GM12878 (cell line): ENCODE results near the gene FAM187B. TPM values are rescaled to one million over a fixed set of nuclear protein-coding genes. Genes with fewer than 3 reads are reported as not detected.

Source experiments
- CBFB ChIP-seq: IDR thresholded peaks from 2 replicates; pipeline ENCODE4 v1.6.1; 2016; ENCODE audit warnings: antibody characterized with exemption, low read depth
- EED ChIP-seq: sonication (generic); IDR thresholded peaks from 2 replicates; pipeline ENCODE4 v1.6.1; 2016; ENCODE audit warnings: antibody characterized with exemption, low read depth
- PML ChIP-seq: IDR thresholded peaks from 2 replicates; pipeline ENCODE4 v1.6.1; 2012; ENCODE audit warnings: low read length, inconsistent platforms
- STAT3 ChIP-seq: IDR thresholded peaks from 2 replicates; pipeline ENCODE4 v1.6.1; 2011; ENCODE audit warnings: low read depth, low read length, improper control_type of control experiment
- TCF7 ChIP-seq: IDR thresholded peaks from 2 replicates; pipeline ENCODE4 v1.6.1; 2014; ENCODE audit warnings: antibody characterized with exemption, borderline replicate concordance
- ZNF217 ChIP-seq: fragments of 450-650 bp; IDR thresholded peaks from 2 replicates; pipeline ENCODE4 v1.6.1; 2017; ENCODE audit warnings: antibody characterized with exemption, mild to moderate bottlenecking
- ZNF622 ChIP-seq: fragments of 450-650 bp; IDR thresholded peaks from 2 replicates; pipeline ENCODE4 v1.6.1; 2017; ENCODE audit warnings: mild to moderate bottlenecking, inconsistent platforms
- polyA plus RNA-seq, 11 experiments: library from polyadenylated mRNA; depleted of rRNA in 4 of 11; unstranded in 6 of 11; stranded (reverse) in 5 of 11; fragments of >200 nt; fragmentation: Nextera tagmentation in 4 of 11; fragmentation: Illumina TruSeq in 1 of 11; extraction: Ambion mirVana in 4 of 11; extraction: Trizol in 1 of 11; gene quantifications; 1 replicate in 1 of 11; 2 replicates in 10 of 11; pipeline versions ENCODE4 v1.2.1 to v1.2.3, GENCODE V29; 2011 to 2016; ENCODE audit warnings: inconsistent platforms in 2 of 11, missing spikeins in 2 of 11, low read depth in 1 of 11
- total RNA-seq, 4 experiments: library from RNA; depleted of rRNA in 3 of 4; stranded (reverse); fragments of >200 nt in 3 of 4; fragmentation: Illumina TruSeq in 1 of 4; extraction: Trizol in 1 of 4; gene quantifications; 2 replicates each; pipeline versions ENCODE4 v1.2.1 to v1.2.3, GENCODE V29; 2013 to 2021
- TF ChIP-seq, protein P1 (sequence below): fragments of 450-650 bp; IDR thresholded peaks from 2 replicates; pipeline ENCODE4 v1.6.1; 2016; ENCODE audit warnings: mild to moderate bottlenecking
- TF ChIP-seq, protein P2 (sequence below): fragments of 450-650 bp; IDR thresholded peaks from 2 replicates; pipeline ENCODE4 v1.6.1; 2017; ENCODE audit warnings: low read depth, mild to moderate bottlenecking, moderate library complexity
- TF ChIP-seq, protein P3 (sequence below): fragments of 450-650 bp; IDR thresholded peaks from 2 replicates; pipeline ENCODE4 v1.6.1; 2017; ENCODE audit warnings: mild to moderate bottlenecking, moderate library complexity

The FAM187B gene
- total and polyA plus RNA-seq, 10 of the 15 experiments (the other 5 are each of a cell fraction or from before 2014, with no cell fraction given), result 0.05 TPM; not detected in 9

DNA sequence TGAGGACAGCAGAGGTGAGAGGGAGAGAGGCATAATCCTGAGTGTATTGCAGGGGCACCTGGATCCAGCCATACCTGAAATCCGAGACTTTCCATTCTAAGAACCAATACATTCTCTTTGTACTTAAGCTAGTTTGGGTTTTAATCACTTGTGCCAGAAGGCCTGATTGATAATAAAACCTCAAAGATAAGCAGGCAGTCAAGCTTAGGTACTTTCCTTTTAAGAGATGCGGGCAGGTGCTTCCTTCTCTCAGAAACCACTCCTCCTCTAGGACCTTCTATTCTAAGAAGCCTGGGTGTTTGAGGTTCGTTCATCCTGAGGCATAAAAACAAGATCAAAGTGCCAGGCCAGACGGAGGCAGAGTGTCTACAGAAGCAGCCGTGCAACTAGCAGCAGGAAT is 22.2 kb downstream of the FAM187B start (continued):
- TF ChIP-seq, protein P1, sequence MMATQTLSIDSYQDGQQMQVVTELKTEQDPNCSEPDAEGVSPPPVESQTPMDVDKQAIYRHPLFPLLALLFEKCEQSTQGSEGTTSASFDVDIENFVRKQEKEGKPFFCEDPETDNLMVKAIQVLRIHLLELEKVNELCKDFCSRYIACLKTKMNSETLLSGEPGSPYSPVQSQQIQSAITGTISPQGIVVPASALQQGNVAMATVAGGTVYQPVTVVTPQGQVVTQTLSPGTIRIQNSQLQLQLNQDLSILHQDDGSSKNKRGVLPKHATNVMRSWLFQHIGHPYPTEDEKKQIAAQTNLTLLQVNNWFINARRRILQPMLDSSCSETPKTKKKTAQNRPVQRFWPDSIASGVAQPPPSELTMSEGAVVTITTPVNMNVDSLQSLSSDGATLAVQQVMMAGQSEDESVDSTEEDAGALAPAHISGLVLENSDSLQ, result no peak
- TF ChIP-seq CBFB (0 out of 2 replicates have a peak, but pooled peaks have one; percentile 34), ZNF217 (peak; percentile 86), EED (peak; percentile 81), PML (no peak), ZNF622 (no peak), STAT3 (no peak), TCF7 (peak; percentile 46; the same call in 1 of the 2 replicates)
- TF ChIP-seq, protein P2, sequence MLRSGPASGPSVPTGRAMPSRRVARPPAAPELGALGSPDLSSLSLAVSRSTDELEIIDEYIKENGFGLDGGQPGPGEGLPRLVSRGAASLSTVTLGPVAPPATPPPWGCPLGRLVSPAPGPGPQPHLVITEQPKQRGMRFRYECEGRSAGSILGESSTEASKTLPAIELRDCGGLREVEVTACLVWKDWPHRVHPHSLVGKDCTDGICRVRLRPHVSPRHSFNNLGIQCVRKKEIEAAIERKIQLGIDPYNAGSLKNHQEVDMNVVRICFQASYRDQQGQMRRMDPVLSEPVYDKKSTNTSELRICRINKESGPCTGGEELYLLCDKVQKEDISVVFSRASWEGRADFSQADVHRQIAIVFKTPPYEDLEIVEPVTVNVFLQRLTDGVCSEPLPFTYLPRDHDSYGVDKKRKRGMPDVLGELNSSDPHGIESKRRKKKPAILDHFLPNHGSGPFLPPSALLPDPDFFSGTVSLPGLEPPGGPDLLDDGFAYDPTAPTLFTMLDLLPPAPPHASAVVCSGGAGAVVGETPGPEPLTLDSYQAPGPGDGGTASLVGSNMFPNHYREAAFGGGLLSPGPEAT, result peak; percentile 76
- TF ChIP-seq, protein P3, sequence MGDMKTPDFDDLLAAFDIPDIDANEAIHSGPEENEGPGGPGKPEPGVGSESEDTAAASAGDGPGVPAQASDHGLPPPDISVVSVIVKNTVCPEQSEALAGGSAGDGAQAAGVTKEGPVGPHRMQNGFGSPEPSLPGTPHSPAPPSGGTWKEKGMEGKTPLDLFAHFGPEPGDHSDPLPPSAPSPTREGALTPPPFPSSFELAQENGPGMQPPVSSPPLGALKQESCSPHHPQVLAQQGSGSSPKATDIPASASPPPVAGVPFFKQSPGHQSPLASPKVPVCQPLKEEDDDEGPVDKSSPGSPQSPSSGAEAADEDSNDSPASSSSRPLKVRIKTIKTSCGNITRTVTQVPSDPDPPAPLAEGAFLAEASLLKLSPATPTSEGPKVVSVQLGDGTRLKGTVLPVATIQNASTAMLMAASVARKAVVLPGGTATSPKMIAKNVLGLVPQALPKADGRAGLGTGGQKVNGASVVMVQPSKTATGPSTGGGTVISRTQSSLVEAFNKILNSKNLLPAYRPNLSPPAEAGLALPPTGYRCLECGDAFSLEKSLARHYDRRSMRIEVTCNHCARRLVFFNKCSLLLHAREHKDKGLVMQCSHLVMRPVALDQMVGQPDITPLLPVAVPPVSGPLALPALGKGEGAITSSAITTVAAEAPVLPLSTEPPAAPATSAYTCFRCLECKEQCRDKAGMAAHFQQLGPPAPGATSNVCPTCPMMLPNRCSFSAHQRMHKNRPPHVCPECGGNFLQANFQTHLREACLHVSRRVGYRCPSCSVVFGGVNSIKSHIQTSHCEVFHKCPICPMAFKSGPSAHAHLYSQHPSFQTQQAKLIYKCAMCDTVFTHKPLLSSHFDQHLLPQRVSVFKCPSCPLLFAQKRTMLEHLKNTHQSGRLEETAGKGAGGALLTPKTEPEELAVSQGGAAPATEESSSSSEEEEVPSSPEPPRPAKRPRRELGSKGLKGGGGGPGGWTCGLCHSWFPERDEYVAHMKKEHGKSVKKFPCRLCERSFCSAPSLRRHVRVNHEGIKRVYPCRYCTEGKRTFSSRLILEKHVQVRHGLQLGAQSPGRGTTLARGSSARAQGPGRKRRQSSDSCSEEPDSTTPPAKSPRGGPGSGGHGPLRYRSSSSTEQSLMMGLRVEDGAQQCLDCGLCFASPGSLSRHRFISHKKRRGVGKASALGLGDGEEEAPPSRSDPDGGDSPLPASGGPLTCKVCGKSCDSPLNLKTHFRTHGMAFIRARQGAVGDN, result peak; percentile 70; the same call in 1 of the 2 replicates
